Astrocyte (in vitro differentiated cells and primary cell): ENCODE data around the gene HEY2.

Source experiments
- CTCF ChIP-seq: IDR thresholded peaks from 2 replicates; pipeline ENCODE4 v1.5.1; 2011; ENCODE audit warnings: low read depth, mild to moderate bottlenecking, inconsistent platforms, low read length, moderate library complexity; ENCODE audit not compliant: insufficient read depth
- EZH2 ChIP-seq: IDR thresholded peaks from 2 replicates; pipeline ENCODE4 v1.6.1; 2012; ENCODE audit warnings: mild to moderate bottlenecking, low read length, inconsistent platforms; ENCODE audit not compliant: insufficient read depth

- no peak for TF ChIP-seq EZH2
- TF ChIP-seq CTCF = no peak
Measured at GRCh38 chr6:125806813-125807212, 57.4 kb downstream of the HEY2 start.
